ENCODE results near the gene GKN2. TPM values are rescaled to one million over a fixed set of nuclear protein-coding genes. Genes with fewer than 3 reads are reported as not detected.

The GKN2 gene
- total and polyA plus RNA-seq, 9 of the 15 experiments (the other 6 are each of a cell fraction or from before 2014, with no cell fraction given), result not detected

GRCh38 chr2:68901561-68901960, 51.1 kb downstream of the GKN2 start (continued):
- TF ChIP-seq ZNF280A (IDR thresholded peaks at IDR 0.05; ENCODE audit: low read depth, partially characterized antibody), result peak; percentile 87
- TF ChIP-seq ZBTB40 (IDR thresholded peaks at IDR 0.05), result no peak
- no peak for TF ChIP-seq ZBTB40 (CRISPR knock-in tag; IDR thresholded peaks at IDR 0.05)
- TF ChIP-seq CUX1 (CRISPR knock-in tag; IDR thresholded peaks at IDR 0.05), result no peak
- no peak for TF ChIP-seq ZBTB2 (IDR thresholded peaks at IDR 0.05)
- no peak for TF ChIP-seq TFE3 (CRISPR knock-in tag; IDR thresholded peaks at IDR 0.05)
- no peak for TF ChIP-seq PTBP1 (IDR thresholded peaks at IDR 0.05; ENCODE audit: low read depth, low read length)
- TF ChIP-seq KLF1 (tag; IDR thresholded peaks at IDR 0.05), result no peak

Measured in K562 (cell line).